HG02642 (cell line): Measurements from ENCODE around the gene SIPA1.
A peak's percentile ranks its signal among the peaks of the same experiment; 100 is the strongest.
"Not testable (repeated sequence)": the region's sequence is repeated elsewhere in the genome, so short reads cannot be mapped to it uniquely, and the experiment has no call there.

Experiments
- ATAC-seq: cut with Tn5 transposase; IDR thresholded peaks from one replicate; pipeline ENCODE4 v1.9.1; 2021; ENCODE audit warnings: mild to moderate bottlenecking; ENCODE audit not compliant: unreplicated experiment, poor library complexity

SIPA1 gene

GRCh38 chr11:65620666-65621065 lies 17.2 kb upstream of the SIPA1 start:
- ATAC-seq = no peak

GRCh38 chr11:65621460-65621859 lies 16.4 kb upstream of the SIPA1 start:
- no peak for ATAC-seq

GRCh38 chr11:65622011-65622410 lies 15.9 kb upstream of the SIPA1 start:
- no peak for ATAC-seq

GRCh38 chr11:65623177-65623576 lies 14.7 kb upstream of the SIPA1 start:
- no peak for ATAC-seq

GRCh38 chr11:65623852-65624616 lies 13.9 kb upstream of the SIPA1 start:
- no peak for ATAC-seq

- no peak for ATAC-seq
Measured at GRCh38 chr11:65624931-65625627, 12.8 kb upstream of the SIPA1 start.

GRCh38 chr11:65625628-65626342 lies 12.1 kb upstream of the SIPA1 start:
- ATAC-seq = no peak

GRCh38 chr11:65627202-65627601 lies 10.7 kb upstream of the SIPA1 start:
- no peak for ATAC-seq

GRCh38 chr11:65629579-65629978 lies 8.3 kb upstream of the SIPA1 start:
- no peak for ATAC-seq

- ATAC-seq = no peak
Measured at GRCh38 chr11:65630215-65630614, 7.7 kb upstream of the SIPA1 start.

GRCh38 chr11:65633390-65634108 lies 4.4 kb upstream of the SIPA1 start:
- no peak for ATAC-seq

GRCh38 chr11:65634109-65634436 lies 3.8 kb upstream of the SIPA1 start:
- no peak for ATAC-seq

- no peak for ATAC-seq
Measured at GRCh38 chr11:65634440-65634839, 3.5 kb upstream of the SIPA1 start.

- ATAC-seq = no peak
Measured at GRCh38 chr11:65634905-65635731, 2.8 kb upstream of the SIPA1 start.

- no peak for ATAC-seq
Measured at GRCh38 chr11:65636108-65637031, 1.5 kb upstream of the SIPA1 start.

GRCh38 chr11:65637032-65637557 lies 806 bp upstream of the SIPA1 start:
- ATAC-seq = no peak

GRCh38 chr11:65639228-65639597 lies 1.3 kb downstream of the SIPA1 start:
- not testable (repeated sequence) for ATAC-seq

- ATAC-seq = peak; percentile 36
Measured at GRCh38 chr11:65639623-65640482, 2.0 kb downstream of the SIPA1 start.
